GM12878 (cell line): Measurements from ENCODE around the gene ABCA13. TPM values are rescaled to one million over a fixed set of nuclear protein-coding genes. Genes with fewer than 3 reads are reported as not detected.

Source experiments
- ATAC-seq: fragments of 200-7000 bp; cut with Tn5 transposase; 3 replicates; pipeline ENCODE4 v1.9.1; 2020; ENCODE audit warnings: mild to moderate bottlenecking, moderate library complexity
- BruUV-seq: library from RNA; stranded (reverse); fragments of 400-500 nt; replicated peaks from 2 replicates; lab custom pipeline; 2021; lab: Mats Ljungman, UMichigan
- CTCF ChIA-PET: fragments of 300-600 bp; sonication (Branson Sonifier 250); formaldehyde crosslinking; extraction: SDS; loops from one replicate; lab custom pipeline; 2021; ENCODE audit warnings: inconsistent platforms; lab: Yijun Ruan, JAX
- POLR2A ChIA-PET: fragments of 350-600 bp; formaldehyde crosslinking; extraction: SDS; loops from one replicate; lab custom pipeline; 2021; ENCODE audit warnings: inconsistent platforms; lab: Charles Lee
- RAD21 ChIA-PET: fragments of 300-600 bp; sonication (Branson Sonifier 250); formaldehyde crosslinking; loops from one replicate; lab custom pipeline; 2023; ENCODE audit warnings: antibody characterized with exemption; ENCODE audit not compliant: unreplicated experiment; lab: Charles Lee
- SMC1A ChIA-PET: fragments of 300-600 bp; sonication (Branson Sonifier 250); formaldehyde crosslinking; loops from one replicate; lab custom pipeline; 2023; ENCODE audit not compliant: unreplicated experiment, uncharacterized antibody; lab: Charles Lee
- DNase-seq: peaks from one replicate; pipeline ENCODE4 v3.0.0-alpha.2; 2011; ENCODE audit warnings: low read depth, low spot score
- FAIRE-seq: peaks from 3 replicates; lab custom pipeline; 2011; peaks lifted over from hg19 to GRCh38; lab: Jason Lieb, UNC
- H2AFZ ChIP-seq: 2 replicates; pipeline ENCODE4 v1.6.0; 2011; ENCODE audit warnings: low read depth, low read length, control low read depth; ENCODE audit not compliant: control insufficient read depth
- H3K27ac ChIP-seq: 2 replicates; pipeline ENCODE4 v1.5.1; 2011; ENCODE audit warnings: control low read depth; ENCODE audit not compliant: control insufficient read depth, insufficient read depth
- H3K27me3 ChIP-seq, 2 experiments: replicated peaks in 1 of 2; 2 replicates each; pipeline versions ENCODE4 v1.6.0 to v1.6.1; 2011; ENCODE audit warnings: low read length in 1 of 2; ENCODE audit not compliant: control insufficient read depth in 2 of 2, insufficient read depth in 2 of 2
- H3K36me3 ChIP-seq, 2 experiments: 2 replicates each; pipeline ENCODE4 v1.5.1; 2011; ENCODE audit warnings: low read length in 1 of 2; ENCODE audit not compliant: control insufficient read depth in 2 of 2, insufficient read depth in 2 of 2
- H3K4me1 ChIP-seq: 2 replicates; pipeline ENCODE4 v1.6.1; 2011; ENCODE audit warnings: mild to moderate bottlenecking, low read length, moderate library complexity, mixed read lengths; ENCODE audit not compliant: control insufficient read depth, insufficient read depth
- H3K4me2 ChIP-seq: 2 replicates; pipeline ENCODE4 v1.6.0; 2011; ENCODE audit warnings: control low read depth; ENCODE audit not compliant: control insufficient read depth, insufficient read depth
- H3K4me3 ChIP-seq: fragments of 200-600 bp; sonication (generic); 2 replicates; pipeline ENCODE4 v1.5.1; 2016
- H3K79me2 ChIP-seq: 2 replicates; pipeline ENCODE4 v1.6.0; 2011; ENCODE audit warnings: low read length; ENCODE audit not compliant: control insufficient read depth, insufficient read depth
- H3K9ac ChIP-seq: 2 replicates; pipeline ENCODE4 v1.8.0; 2011; ENCODE audit warnings: low read length, control low read depth, mixed read lengths; ENCODE audit not compliant: control insufficient read depth, insufficient read depth
- H3K9me3 ChIP-seq: replicated peaks from 3 replicates; pipeline ENCODE4 v1.5.1; 2011; ENCODE audit warnings: mild to moderate bottlenecking, low read length; ENCODE audit not compliant: control insufficient read depth, insufficient read depth
- H4K20me1 ChIP-seq: 2 replicates; pipeline ENCODE4 v1.6.0; 2011; ENCODE audit not compliant: control insufficient read depth, insufficient read depth
- HDAC2 ChIP-seq: fragments of 200-600 bp; sonication (generic); IDR thresholded peaks from 2 replicates; pipeline ENCODE4 v1.6.1; 2017
- IRF4 ChIP-seq: IDR thresholded peaks from 2 replicates; pipeline ENCODE4 v1.6.1; 2011; ENCODE audit warnings: low read depth, low read length
- JUNB ChIP-seq: IDR thresholded peaks from 2 replicates; pipeline ENCODE4 v1.6.1; 2016; ENCODE audit warnings: antibody characterized with exemption, mild to moderate bottlenecking
- KAT2A ChIP-seq: conservative IDR thresholded peaks from 2 replicates; pipeline ENCODE4 v1.6.1; 2011; ENCODE audit warnings: low read depth, low read length; ENCODE audit not compliant: control insufficient read depth
- MTA3 ChIP-seq: IDR thresholded peaks from 2 replicates; pipeline ENCODE4 v1.6.1; 2012; ENCODE audit warnings: low read length, inconsistent platforms, borderline replicate concordance
- POLR2AphosphoS2 ChIP-seq: IDR thresholded peaks from 2 replicates; pipeline ENCODE4 v1.6.1; 2011; ENCODE audit warnings: low read depth, mild to moderate bottlenecking, low read length, improper control_type of control experiment, moderate library complexity
- POLR2AphosphoS5 ChIP-seq: IDR thresholded peaks from 2 replicates; pipeline ENCODE4 v1.6.1; 2011; ENCODE audit warnings: mild to moderate bottlenecking, low read length, inconsistent platforms
- RCOR1 ChIP-seq: conservative IDR thresholded peaks from 2 replicates; pipeline ENCODE4 v1.6.1; 2012; ENCODE audit warnings: low read depth, low read length, improper control_type of control experiment
- RUNX3 ChIP-seq: IDR thresholded peaks from 2 replicates; pipeline ENCODE4 v1.6.1; 2012; ENCODE audit warnings: low read length, inconsistent platforms
- SMC3 ChIP-seq: IDR thresholded peaks from 2 replicates; pipeline ENCODE4 v1.6.1; 2011; ENCODE audit warnings: low read length, improper control_type of control experiment, borderline replicate concordance
- SREBF2 ChIP-seq: IDR thresholded peaks from 2 replicates; pipeline ENCODE4 v1.6.1; 2012; ENCODE audit warnings: mild to moderate bottlenecking, low read length
- STAT3 ChIP-seq: IDR thresholded peaks from 2 replicates; pipeline ENCODE4 v1.6.1; 2011; ENCODE audit warnings: low read depth, low read length, improper control_type of control experiment
- TBL1XR1 ChIP-seq: IDR thresholded peaks from 2 replicates; pipeline ENCODE4 v1.6.1; 2012; ENCODE audit warnings: low read depth, low read length, improper control_type of control experiment
- TCF3 ChIP-seq: IDR thresholded peaks from 2 replicates; pipeline ENCODE4 v1.6.1; 2012; ENCODE audit warnings: low read depth, mild to moderate bottlenecking, low read length, borderline replicate concordance; ENCODE audit not compliant: insufficient read depth
- WGBS: methylation state at CpG from one replicate; pipeline ENCODE4 v1.1.6; 2016; ENCODE audit warnings: low lambda C conversion rate; ENCODE audit not compliant: insufficient replicate concordance, insufficient coverage; ENCODE audit errors: missing lambda C conversion rate; 5-methylcytosine and 5-hydroxymethylcytosine counted together
- in situ Hi-C: fragments of 300-500 bp; cut with MboI; formaldehyde crosslinking; loops from 9 replicates; pipeline ENCODE4 v1.14.3; 2018; ENCODE audit warnings: mixed read lengths
- intact Hi-C: fragments of 100-400 bp; cut with micrococcal nuclease; formaldehyde crosslinking; loops from one replicate; pipeline ENCODE4 v1.14.2; 2022; ENCODE audit not compliant: unreplicated experiment
- polyA plus RNA-seq, 11 experiments: library from polyadenylated mRNA; depleted of rRNA in 4 of 11; unstranded in 6 of 11; stranded (reverse) in 5 of 11; fragments of >200 nt; fragmentation: Nextera tagmentation in 4 of 11; fragmentation: Illumina TruSeq in 1 of 11; extraction: Ambion mirVana in 4 of 11; extraction: Trizol in 1 of 11; gene quantifications; 1 replicate in 1 of 11; 2 replicates in 10 of 11; pipeline versions ENCODE4 v1.2.1 to v1.2.3, GENCODE V29; 2011 to 2016; ENCODE audit warnings: inconsistent platforms in 2 of 11, missing spikeins in 2 of 11, low read depth in 1 of 11
- total RNA-seq, 4 experiments: library from RNA; depleted of rRNA in 3 of 4; stranded (reverse); fragments of >200 nt in 3 of 4; fragmentation: Illumina TruSeq in 1 of 4; extraction: Trizol in 1 of 4; gene quantifications; 2 replicates each; pipeline versions ENCODE4 v1.2.1 to v1.2.3, GENCODE V29; 2013 to 2021
- TF ChIP-seq, protein P1 (sequence below): fragments of 450-650 bp; formaldehyde crosslinking; IDR thresholded peaks from 2 replicates; pipeline ENCODE4 v1.5.0; 2022; ENCODE audit warnings: mild to moderate bottlenecking, missing genetic modification characterization
- TF ChIP-seq, protein P2 (sequence below): fragments of 450-650 bp; IDR thresholded peaks from 2 replicates; pipeline ENCODE4 v1.6.1; 2014; ENCODE audit warnings: mild to moderate bottlenecking
- TF ChIP-seq, protein P3 (sequence below): IDR thresholded peaks from 2 replicates; pipeline ENCODE4 v1.6.1; 2011; ENCODE audit warnings: low read depth, mild to moderate bottlenecking, low read length, moderate library complexity, borderline replicate concordance; ENCODE audit errors: extremely low read depth

Gene ABCA13
- total and polyA plus RNA-seq, 10 of the 15 experiments (the other 5 are each of a cell fraction or from before 2014, with no cell fraction given): under 0.01 to 0.98 (median 0.04) TPM; not detected in 2

DNA sequence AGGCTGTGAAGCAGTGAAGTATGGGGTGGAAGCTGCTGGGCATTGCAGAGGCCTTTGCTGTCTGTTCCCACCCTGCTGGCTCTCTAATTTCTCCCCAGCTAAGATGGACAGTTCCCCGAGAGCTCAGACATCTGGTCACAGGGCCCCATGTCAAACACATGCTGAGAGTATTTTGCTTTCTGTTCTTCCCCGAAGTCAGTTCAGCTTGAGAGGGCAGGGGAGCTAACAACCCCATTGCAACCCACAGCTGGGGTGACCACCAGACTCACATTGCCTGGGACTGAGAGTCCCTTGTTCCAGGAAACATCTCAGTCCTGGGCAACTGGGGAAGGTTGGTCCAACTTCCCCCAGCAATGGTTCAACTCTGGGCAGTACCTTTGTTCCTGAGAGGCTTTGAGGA, 52.8 kb downstream of the ABCA13 start:
- SMC1A ChIA-PET: no interaction called here

DNA sequence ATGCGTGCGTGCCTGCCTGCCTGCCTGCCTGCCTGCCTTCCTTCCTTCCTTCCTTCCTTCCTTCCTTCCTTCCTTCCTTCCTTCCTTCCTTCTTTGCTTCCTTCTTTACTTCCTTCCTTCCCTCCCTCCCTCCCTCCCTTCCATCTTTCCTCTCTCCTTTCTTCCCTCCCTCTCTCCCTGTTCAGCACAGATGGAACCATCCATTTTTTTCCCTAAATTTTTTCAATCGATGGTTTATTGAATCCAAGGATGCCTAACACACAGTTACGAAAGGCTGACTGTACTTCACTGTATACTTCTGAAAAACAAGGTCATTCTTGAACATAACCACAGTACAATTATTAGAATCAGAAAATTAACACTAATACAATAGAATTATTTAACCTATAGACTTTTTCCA, 53.8 kb downstream of the ABCA13 start:
- FAIRE-seq: no peak
- ATAC-seq: no peak
- in situ Hi-C loops: no loop called here
- BruUV-seq: no TSS peak
- Histone ChIP-seq H2AFZ (no peak overlapping the region), H3K4me3 (no peak overlapping the region), H3K9me3 (no peaks in the 10 kb centered on the region), H3K79me2 (no peaks in the 10 kb centered on the region), H4K20me1 (no peaks in the 10 kb centered on the region), H3K4me1 (no peaks in the 10 kb centered on the region), H3K9ac (no peak overlapping the region), H3K27me3 (no peaks in the 10 kb centered on the region), H3K4me2 (no peak overlapping the region), H3K36me3 (no peaks in the 10 kb centered on the region), H3K27ac (no peak overlapping the region)
- POLR2A ChIA-PET: no interaction called here
- DNase-seq: no peak
- intact Hi-C loops: no loop called here
- RAD21 ChIA-PET: no interaction called here
- 36% methylated on average over 4 of the region's 4 CpGs for WGBS
- SMC1A ChIA-PET: no interaction called here
- CTCF ChIA-PET: no interaction called here
- no peak for TF ChIP-seq RCOR1
- no peak for TF ChIP-seq POLR2AphosphoS2
- no peak for TF ChIP-seq JUNB
- no peak for TF ChIP-seq POLR2AphosphoS5
- TF ChIP-seq MTA3: no peak
- TF ChIP-seq, protein P1, sequence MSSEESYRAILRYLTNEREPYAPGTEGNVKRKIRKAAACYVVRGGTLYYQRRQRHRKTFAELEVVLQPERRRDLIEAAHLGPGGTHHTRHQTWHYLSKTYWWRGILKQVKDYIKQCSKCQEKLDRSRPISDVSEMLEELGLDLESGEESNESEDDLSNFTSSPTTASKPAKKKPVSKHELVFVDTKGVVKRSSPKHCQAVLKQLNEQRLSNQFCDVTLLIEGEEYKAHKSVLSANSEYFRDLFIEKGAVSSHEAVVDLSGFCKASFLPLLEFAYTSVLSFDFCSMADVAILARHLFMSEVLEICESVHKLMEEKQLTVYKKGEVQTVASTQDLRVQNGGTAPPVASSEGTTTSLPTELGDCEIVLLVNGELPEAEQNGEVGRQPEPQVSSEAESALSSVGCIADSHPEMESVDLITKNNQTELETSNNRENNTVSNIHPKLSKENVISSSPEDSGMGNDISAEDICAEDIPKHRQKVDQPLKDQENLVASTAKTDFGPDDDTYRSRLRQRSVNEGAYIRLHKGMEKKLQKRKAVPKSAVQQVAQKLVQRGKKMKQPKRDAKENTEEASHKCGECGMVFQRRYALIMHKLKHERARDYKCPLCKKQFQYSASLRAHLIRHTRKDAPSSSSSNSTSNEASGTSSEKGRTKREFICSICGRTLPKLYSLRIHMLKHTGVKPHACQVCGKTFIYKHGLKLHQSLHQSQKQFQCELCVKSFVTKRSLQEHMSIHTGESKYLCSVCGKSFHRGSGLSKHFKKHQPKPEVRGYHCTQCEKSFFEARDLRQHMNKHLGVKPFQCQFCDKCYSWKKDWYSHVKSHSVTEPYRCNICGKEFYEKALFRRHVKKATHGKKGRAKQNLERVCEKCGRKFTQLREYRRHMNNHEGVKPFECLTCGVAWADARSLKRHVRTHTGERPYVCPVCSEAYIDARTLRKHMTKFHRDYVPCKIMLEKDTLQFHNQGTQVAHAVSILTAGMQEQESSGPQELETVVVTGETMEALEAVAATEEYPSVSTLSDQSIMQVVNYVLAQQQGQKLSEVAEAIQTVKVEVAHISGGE (CRISPR knock-in tag): no peak
- TF ChIP-seq, protein P2, sequence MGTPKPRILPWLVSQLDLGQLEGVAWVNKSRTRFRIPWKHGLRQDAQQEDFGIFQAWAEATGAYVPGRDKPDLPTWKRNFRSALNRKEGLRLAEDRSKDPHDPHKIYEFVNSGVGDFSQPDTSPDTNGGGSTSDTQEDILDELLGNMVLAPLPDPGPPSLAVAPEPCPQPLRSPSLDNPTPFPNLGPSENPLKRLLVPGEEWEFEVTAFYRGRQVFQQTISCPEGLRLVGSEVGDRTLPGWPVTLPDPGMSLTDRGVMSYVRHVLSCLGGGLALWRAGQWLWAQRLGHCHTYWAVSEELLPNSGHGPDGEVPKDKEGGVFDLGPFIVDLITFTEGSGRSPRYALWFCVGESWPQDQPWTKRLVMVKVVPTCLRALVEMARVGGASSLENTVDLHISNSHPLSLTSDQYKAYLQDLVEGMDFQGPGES: no peak
- TF ChIP-seq SMC3: no peak
- TF ChIP-seq KAT2A: no peak
- TF ChIP-seq, protein P3, sequence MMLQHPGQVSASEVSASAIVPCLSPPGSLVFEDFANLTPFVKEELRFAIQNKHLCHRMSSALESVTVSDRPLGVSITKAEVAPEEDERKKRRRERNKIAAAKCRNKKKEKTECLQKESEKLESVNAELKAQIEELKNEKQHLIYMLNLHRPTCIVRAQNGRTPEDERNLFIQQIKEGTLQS: no peak
- no peak for TF ChIP-seq HDAC2
- no peak for TF ChIP-seq IRF4
- TF ChIP-seq TCF3: no peak

More for the DNA sequence above, 52.8 kb downstream of the ABCA13 start:
- ChIA-PET POLR2A (no interaction called here), CTCF (no interaction called here), RAD21 (no interaction called here)
- BruUV-seq: no TSS peak
- Histone ChIP-seq H3K4me3 (no peak overlapping the region), H3K27ac (no peak overlapping the region), H3K9ac (no peak overlapping the region), H4K20me1 (no peaks in the 10 kb centered on the region), H3K27me3 (peaks cover 0 to 2% of the 10 kb centered on the region in 2 experiments; a peak in 2 of 4 replicates), H3K4me1 (no peaks in the 10 kb centered on the region), H3K36me3 (no peaks in the 10 kb centered on the region), H2AFZ (no peak overlapping the region), H3K79me2 (no peaks in the 10 kb centered on the region), H3K4me2 (no peak overlapping the region), H3K9me3 (no peaks in the 10 kb centered on the region)
- ATAC-seq (no peak), DNase-seq (no peak), FAIRE-seq (no peak)
- 8% methylated on average over 2 of the region's 2 CpGs for WGBS
- intact Hi-C loops (no loop called here), in situ Hi-C loops (no loop called here)
- TF ChIP-seq STAT3 (no peak), TBL1XR1 (no peak), RUNX3 (no peak), SREBF2 (no peak)
